Stimulated activated CD4-positive, alpha-beta T cell treated with anti-CD3 and anti-CD28 coated beads, TNF-alpha, amount 100 ng/mL, for 48 hours (primary cell): ENCODE results near the gene CPNE5.

Experiments used
- DNase-seq, 3 donors: peaks; one replicate each; pipeline ENCODE4 v3.0.0-alpha.2; 2020; ENCODE audit warnings: low read depth in 3 of 3

Gene CPNE5

DNA sequence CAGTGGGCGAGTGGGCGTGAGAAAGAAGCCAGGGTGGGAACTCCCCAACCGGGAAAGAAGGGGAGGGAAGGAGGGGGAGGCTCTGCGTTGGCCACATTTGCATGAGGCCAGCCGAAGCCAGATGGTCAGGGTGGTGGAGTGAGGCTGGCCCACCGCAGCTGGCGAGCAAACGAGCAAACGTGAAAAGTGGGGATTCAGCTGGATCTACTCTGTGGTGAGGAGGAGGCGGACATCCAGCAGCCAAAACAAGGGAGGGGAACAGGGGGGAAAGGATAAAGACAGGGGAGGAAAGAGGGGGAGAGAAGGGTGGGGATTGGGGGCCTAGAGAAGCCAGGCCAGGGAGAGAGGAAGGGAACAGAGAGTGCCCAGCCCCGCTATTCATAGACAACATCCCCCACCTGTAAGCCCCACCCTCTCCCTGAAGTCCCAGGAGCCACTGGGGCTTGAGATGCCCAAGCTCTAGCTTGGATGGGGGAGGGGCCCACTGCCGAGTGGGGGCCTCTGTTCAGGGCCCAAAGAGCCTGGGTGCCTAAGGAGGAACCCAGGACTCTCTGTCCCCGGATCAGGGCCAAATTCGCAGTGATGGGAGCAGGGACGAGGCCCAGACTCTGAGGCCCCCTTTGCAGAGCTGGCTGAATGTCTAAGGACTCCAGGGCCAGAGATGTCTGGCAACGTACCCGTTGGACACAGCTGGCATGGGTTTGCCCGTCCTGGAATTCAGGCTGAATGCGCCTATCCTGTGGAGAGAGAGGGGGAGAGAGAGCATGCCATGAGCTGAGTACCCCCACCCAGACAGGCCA is 45.1 kb downstream of the CPNE5 start:
- DNase-seq = no peak

DNA sequence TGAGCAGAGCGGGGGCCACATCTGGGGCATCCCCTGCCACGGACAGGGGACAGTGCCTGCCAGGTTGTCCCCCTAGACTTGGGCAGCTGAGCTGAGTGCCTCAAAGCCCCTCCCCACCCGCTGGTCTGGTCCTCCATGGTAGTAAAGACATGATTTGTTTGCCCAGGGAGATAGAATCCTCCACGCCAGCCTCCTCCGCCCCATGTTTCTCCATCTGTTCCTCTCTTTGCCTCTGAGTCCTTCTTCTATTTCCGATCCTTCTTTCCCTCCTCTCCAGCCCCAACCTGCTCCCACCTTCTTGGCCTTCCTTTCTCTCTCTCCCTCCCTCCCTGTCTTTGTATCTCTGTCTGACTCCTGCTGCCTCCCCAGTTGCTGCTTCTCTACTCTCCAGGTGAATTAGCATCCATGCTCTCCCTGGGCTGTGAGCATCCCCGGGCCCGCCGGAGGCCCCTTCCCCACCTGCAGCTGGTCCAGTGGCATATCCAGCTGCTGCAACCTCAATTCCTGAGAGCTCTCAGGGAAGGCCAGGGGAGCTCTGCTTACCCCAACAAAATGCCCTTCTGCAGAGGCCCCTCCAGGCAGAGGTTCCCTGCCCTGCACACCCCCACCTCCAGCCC is 45.8 kb downstream of the CPNE5 start:
- no peak for DNase-seq

DNA sequence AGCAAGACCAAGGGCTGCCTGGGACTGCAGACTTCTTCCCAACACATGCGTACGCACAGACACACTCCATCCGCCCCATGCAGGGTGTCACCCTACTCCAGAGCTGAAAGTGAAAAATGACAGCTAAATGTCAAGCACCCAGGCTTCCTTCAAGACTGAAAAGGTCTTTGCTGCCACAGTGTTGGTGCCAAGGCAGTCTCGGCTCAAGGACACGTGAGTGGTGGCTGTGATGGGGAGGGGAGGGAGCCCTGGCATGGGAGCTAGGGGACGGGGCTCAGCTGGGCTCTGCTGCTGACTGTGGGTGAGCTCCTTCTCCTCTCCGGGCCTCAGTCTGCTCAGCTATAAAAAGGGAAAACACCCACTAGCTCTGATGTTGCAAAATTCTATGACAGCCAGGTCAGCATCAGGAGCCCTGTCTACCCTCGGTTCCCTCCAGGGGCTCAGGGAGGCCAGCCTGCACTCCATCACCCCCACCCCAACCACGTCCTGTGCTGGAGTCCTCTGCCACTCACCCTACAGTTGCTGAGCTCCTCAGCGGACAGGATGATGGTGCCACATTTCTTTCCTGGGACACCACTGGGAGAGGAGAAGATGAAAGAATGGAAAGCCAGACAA is 47.6 kb downstream of the CPNE5 start:
- DNase-seq = no peak

DNA sequence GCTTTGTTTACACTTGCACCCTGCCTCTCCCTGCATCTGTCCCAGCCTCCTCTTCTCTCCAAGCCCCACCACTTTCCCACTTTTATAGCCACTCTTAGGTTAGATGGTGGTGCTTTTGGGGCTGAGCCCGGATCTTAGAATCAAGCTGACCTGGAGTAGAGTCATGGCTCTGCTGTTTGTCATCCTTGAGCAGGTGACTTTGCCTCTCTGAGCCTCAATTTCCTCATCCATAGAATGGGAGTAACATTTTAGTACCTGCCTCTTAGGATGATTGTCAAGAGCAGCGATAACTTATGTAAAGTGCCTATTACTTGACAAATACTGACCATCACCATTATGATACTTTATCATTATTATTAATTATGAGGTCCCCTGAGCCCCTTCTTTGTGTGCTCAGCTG is 48.2 kb downstream of the CPNE5 start:
- DNase-seq = no peak

DNA sequence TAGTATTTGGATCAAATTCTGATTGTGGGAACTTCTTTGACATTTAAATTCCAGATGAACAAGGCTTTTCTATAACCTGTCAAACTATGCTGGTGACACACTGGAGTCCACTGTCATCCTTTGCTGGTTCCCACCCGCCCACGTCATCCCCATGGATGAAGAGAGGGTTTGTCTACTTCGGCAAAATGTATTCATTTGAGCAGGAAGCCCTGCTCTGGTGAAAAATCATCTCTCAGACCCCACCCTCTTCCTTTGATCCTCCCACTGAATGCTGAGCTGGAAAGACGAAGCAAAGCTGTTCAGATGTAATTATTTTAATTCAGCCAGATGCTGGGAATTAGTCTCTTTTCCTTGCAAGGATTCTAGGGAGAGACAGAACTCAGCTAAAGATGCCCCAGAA is 50.5 kb downstream of the CPNE5 start:
- no peak for DNase-seq

DNA sequence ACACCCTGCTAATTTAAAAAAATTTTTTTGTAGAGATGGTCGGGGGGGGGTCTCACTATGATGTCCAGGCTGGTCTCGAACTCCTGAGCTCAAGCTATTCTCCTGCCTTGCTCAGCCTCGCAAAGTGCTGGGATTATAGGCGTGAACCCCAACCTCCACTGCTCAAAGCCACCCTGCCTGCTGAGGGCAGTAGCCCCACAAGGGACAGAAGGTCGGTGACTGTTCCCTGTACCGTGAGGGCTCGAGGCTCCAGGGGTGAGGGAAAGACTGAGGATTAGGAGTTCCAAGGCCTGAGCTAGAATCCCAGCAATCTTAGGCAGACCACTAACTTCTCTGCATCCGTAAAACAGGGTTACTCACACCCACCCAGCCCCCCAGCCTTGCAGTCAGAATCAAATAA is 51.1 kb downstream of the CPNE5 start:
- no peak for DNase-seq

DNA sequence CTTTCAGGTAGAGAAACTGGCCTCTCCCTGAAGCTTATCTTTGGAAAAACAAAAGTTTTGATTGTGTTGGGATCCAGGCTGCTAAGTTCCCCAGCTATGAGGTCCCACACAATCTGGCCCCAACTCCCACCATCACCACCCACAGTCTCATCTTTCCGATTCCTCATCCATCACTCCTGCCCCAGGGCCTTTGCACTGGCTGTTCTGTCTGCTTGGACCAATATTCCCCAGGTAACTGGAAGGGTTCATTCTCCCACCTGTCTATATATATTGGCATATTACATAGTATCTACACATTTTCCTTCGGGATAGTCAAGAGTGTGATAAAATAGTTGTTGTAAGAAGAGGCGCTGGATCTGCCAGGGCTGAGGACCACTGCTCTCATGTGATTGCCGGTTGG is 52.0 kb downstream of the CPNE5 start:
- DNase-seq = no peak

DNA sequence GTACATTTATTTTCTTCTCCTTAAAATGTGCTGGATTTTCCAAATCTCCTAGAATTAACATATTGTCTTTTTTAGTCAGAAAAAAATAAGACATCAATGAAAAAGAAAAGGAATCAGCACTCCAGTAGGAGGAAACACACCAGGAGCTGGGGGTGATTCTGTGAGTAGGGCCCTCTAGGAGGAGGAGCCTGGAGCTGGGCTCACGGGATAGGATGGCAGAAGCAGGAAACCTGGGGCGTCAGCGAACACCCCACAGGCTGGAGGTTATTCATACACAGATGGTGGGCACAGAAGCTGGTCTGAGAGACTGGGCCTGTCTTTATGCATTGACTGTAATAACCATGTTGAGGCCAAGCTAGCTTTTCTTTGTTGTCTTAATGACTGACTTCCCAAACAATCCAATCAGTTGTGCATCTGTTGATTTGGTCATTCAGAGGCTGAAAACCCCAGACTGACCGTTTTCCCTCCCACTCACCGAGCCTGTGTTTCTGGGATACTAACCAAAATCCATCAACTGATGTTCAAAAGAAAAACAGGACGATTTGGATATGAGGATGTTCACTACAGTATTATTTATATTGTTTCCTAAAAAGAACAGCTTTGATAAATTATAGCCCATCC is 53.1 kb downstream of the CPNE5 start:
- no peak for DNase-seq

DNA sequence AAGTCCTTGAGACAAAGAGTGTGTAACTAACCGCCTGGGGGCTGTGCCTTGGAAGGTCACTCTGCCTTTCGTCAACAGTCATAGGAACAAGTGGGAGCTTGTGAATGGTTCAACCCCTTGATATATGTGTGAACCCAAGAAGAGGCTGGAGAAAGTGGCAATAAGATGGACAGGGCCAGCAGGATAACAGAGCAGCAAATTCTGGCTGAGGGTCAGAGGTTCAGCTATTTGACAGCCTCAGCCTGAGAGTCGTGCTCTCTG is 54.9 kb downstream of the CPNE5 start:
- no peak for DNase-seq

DNA sequence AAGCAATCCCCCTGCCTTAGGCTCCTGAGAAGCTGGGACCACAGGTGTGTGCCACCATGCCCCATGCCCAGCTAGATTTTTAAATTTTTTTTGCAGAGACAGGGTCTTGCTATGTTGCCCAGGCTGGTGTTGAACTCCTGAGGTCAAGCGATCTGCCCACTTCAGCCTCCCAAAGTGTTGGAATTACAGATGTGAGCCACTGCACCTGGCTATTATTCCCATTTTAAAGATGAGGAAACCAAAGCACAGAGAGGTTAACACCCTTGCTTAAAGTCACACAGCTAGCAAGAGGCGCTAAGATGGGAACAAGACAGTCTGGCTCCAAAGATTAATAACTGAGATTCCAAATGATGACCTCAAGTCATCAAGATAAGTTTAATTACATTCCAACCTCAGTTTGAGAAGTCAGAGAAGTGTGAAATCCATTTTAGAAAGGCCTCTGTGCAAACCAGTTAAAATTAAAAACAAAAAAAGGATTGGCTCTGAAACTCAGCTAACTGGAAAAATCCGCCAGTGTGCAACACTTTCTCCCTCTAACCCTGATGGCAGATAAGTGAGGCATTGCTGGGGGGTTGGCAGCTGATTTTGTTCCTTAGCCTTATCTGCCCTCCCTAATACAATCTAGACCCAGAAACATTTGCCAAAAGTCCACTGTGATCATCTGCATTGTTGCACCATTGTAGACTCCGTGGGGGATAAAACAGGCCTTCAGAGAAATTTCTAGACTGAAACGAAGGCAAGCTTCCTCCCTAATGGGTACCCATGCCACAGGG is 55.5 kb downstream of the CPNE5 start:
- no peak for DNase-seq

DNA sequence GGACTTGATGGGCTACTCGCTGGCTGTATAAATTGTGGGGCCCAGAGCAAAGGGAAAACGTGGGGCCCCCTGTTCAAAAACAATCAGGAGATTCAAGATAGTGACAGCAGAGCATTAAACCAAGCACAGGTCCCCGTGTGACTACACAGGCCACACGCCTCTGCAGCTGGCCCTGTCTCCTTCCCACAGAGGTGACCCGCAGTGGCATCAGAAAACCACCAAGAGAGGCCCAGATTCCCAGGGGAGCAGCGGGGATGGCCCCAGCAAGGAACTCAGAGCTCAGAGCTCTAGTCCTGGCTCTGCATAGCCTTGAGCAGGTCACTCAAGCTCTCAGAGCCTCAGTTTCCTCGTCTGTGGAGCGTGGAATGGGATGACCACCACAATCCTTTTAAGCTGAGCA is 57.6 kb downstream of the CPNE5 start:
- no peak for DNase-seq

DNA sequence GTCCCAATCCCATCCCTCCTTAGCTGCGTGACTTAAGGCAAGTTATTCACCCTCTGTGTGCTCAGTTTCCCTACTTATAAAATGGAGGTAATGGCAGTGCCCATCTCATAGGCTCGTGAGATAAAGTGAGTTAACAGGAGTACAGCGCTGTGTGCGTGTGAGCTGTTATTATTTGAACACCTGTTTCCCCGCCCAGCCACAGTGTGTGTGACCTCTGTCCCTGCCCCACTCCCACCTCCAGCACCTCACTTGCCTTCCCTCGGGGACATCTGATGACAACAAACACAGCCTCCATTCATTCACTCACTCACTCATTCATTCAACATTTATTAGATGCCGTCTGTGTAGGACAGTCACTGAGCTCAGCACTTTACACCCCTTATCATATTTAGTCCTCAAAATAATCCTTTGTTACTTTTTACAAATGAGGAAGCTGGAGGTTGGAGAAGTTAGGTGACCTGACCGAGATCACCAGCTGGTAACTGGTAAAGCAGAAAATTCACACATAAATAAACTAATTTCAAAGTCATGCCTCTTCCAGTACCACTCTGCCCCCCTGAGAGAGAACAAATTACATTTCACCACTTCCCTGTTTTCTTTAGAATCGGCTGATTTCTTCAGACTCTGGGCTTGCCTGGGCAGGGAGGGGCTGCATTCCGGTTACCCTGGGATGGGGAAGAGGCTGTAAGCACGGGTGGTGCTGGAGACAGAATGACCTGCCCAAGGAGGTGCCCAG is 58.6 kb downstream of the CPNE5 start:
- DNase-seq = no peak

DNA sequence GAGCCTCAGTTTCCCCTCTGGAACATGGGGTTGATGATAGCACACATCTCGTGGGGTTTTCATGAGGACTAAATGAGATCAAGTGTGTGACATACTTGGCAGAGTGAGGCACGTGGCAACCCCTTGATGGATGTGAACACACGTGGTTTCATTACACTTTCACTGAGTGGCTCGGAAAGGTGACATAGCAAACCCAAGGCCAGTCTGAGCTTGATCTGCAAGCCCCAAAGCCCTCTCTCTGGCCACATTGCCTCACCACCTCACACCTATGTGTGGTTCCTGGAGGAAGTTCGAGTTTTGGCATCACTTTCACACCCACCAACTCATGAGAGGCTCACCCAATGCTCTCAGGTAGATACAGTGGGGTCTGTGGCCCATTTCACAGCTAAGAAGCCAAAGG is 60.0 kb downstream of the CPNE5 start:
- DNase-seq = no peak

DNA sequence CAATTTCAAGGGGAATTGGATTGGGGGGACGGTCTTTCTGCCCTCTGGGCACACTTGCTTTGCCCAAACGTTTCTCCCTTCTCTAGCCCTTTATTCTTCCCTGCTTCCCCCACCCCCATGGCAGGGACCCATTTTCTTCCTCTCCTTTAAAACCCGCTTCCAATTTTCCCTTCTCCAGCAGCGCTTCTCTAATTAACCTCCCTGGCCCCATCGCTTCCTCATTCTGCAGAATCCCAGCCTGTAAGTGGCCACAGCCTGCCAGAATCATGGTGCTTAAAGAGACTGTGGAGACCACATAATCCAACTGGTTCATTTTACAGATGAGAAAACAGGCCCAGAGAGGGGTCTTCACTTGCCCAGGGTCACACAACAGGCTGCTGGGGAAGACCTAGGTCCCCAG is 61.4 kb downstream of the CPNE5 start:
- no peak for DNase-seq

DNA sequence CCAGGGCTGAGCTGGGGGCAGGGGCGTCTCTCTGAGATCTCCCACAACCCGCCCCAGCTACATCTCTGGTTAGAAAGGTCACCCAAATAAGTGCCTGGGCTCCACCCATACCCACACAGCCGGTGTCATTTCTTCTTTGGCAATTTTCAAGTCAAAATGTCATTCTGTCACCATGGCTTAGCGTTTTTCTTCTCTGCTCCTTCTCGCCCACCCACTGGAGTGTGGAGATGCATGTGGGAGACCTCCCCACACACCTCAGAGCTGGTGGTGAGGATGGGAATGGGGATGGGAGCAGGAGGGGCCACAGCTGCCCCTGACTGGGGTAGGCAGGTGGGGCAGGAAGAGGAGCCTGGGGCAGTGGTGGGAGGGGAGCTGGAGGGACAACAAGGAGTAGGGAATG is 63.1 kb downstream of the CPNE5 start:
- no peak for DNase-seq

DNA sequence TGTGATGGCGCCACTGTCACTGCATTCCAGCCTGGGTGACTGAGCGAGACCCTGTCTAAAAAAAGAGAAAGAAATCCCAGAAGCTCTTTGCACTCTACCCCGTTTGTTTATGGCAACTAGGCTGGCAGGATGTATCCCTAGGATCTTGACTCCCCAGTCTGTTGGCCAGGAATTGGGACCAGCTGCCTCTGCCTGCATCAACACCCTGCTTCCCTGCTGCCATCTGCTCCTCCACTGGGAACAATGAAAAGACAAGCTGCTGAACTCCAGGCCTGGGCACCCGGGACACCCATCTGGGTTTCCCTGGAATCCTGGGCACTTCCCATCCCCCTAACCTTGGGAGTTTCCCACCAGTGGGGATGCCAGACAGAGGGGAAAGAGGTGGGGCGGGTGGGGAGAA is 64.9 kb downstream of the CPNE5 start:
- no peak for DNase-seq

DNA sequence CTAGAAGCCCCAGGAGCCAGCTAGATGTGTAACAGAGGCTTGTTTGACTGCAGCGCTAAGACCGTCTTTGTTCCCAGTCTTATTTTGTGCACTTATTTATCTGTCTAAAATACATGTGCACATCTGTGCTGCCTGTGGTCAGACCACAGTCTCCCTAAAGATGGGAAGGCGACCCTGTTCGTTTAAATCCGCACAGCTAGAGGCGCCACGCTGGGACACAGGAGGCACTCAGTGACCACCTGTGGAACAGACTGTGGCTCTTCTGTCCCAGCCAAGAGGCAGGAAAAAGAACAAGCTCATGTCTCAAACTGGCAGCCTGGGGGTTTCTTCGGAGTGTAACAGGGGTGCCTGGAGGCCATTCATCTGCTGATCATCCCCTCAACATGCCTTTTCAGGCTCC is 66.8 kb downstream of the CPNE5 start:
- DNase-seq = no peak

DNA sequence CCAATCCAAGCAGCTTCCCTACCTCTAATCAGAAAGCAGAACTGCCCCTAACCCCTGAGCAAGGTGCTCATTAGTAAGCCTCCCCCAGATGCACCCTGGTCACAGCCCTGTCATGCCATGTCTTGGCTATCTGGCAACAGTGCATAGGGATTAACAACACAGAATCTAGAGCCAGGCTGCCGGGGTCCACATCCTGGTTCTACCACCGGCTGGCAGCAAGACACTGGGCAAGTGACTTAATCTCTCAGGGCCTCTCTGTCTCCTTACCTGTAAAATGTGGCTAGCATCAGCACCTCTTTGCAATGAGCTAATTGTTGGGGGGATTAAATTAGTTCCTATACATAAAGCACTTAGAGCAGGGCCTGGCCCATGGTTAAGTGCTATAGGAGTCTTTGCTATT is 68.1 kb downstream of the CPNE5 start:
- DNase-seq = no peak

DNA sequence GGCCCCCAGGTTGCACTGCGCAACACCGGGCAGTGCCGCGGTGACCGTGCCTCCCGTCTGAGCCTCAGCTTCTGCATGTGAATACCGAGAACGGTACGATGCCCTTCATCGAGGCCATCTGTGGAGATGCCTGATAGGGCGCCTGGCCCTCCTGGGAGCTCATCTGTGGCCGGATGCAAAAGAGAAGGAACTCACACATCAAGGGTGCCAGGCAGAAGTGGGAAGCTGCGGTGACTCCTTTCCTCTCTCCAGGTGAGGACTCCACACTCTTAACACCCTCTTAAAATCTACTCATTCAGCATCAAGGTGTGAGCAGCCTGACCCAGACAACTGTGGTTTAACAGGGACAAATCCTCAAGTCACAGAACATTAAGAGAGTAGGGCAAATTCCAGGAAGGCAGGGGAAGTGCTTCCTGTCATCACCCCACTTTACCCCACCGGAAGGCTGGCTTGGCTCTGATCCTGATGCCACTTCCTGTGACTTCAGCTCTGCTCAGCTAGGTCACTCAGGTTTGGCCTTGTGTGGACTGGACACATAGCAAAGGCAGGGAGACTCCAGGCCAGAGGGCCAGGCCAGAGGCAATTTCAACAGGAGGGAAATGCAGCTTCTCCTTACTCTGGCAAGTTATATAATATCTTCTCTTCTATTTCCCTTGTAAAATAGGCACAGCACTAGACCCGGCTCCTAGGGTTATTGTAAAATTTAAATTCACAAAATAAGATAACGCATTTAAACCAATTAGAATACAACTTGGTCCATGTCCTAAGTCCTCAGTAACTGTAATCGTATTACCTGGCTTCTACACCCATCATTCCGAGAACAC is 69.4 kb downstream of the CPNE5 start:
- DNase-seq = no peak

DNA sequence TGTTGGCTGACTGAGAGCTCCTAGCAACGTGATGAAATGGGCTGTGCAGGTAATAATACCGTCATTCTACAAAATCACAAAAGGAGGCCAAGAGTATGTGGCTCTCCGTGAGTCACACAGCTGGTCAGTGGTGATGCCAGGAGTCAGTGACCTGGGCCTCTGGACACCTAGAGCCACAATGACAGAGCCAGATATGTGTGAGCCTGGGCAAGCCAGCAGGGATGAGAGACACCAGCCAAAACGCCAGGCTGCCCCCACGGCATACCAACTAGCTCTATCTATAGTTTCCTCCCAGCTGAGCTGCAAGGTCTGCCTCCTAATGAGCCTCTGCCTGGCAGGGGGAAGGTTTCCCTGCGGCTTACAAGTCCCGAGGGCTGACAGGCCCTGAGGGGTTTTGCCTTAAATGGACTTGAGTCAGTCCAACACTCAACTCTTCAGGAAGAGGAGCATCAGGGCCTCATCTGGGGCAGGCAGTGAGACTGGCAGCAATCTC is 70.0 kb downstream of the CPNE5 start:
- DNase-seq = no peak
